Mammary epithelial cell (primary cell): Measurements from ENCODE around the gene RAD51B.

Source experiments
- EZH2 ChIP-seq: IDR thresholded peaks from 2 replicates; pipeline ENCODE4 v1.6.1; 2012; ENCODE audit warnings: low read length, inconsistent platforms, borderline replicate concordance
- TF ChIP-seq, protein P1 (sequence below), 2 donors: IDR thresholded peaks in 1 of 2; conservative IDR thresholded peaks in 1 of 2; 2 replicates each; pipeline ENCODE4 v1.5.1; 2011 to 2012; ENCODE audit warnings: inconsistent platforms in 2 of 2, low read length in 2 of 2, mild to moderate bottlenecking in 2 of 2, control low read depth in 1 of 2, low read depth in 1 of 2; ENCODE audit not compliant: insufficient read depth in 1 of 2; ENCODE audit errors: extremely low read depth in 1 of 2

DNA sequence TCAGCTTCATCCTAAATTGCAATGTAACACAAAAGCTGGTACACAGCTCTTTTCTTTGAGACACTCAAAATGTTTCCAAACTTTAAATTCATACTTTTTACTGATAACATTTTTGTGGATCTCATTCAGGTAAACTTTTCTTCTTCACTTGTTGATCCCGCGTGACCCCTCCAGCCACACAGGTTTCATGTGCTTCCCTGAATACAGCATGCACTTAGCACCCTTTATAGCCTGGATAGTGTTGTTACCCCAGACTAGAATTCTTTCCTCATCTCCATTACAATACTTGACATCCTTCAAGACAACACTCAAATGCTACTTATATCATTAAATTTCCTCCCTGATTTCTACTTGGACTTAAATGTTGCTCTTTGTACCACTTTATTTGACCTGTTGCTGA lies 373.4 kb downstream of the RAD51B start:
- TF ChIP-seq, protein P1, sequence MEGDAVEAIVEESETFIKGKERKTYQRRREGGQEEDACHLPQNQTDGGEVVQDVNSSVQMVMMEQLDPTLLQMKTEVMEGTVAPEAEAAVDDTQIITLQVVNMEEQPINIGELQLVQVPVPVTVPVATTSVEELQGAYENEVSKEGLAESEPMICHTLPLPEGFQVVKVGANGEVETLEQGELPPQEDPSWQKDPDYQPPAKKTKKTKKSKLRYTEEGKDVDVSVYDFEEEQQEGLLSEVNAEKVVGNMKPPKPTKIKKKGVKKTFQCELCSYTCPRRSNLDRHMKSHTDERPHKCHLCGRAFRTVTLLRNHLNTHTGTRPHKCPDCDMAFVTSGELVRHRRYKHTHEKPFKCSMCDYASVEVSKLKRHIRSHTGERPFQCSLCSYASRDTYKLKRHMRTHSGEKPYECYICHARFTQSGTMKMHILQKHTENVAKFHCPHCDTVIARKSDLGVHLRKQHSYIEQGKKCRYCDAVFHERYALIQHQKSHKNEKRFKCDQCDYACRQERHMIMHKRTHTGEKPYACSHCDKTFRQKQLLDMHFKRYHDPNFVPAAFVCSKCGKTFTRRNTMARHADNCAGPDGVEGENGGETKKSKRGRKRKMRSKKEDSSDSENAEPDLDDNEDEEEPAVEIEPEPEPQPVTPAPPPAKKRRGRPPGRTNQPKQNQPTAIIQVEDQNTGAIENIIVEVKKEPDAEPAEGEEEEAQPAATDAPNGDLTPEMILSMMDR (conservative IDR thresholded peaks at IDR 0.05 in 1 of 2, IDR thresholded peaks at IDR 0.05 in 1 of 2; ENCODE audit: extremely low read depth in 1 of 2, insufficient read depth in 1 of 2, low read depth in 1 of 2, low read length in 2 of 2), result no peak
- TF ChIP-seq EZH2, result no peak
